OCI-LY3 (cell line): ENCODE measurements around the gene TWIST2.

ENCODE experiments used
- H2AFZ ChIP-seq: fragments of 200-600, 300-600 bp; shearing (Covaris generic); 2 replicates; pipeline ENCODE4 v1.6.0; 2014; ENCODE audit warnings: antibody characterized with exemption, low read depth, low read length
- H3K27ac ChIP-seq: fragments of 200-600, 300-600 bp; sonication (generic); 2 replicates; pipeline ENCODE4 v1.5.1; 2014; ENCODE audit warnings: mild to moderate bottlenecking, low read length, moderate library complexity, mixed read lengths
- H3K27me3 ChIP-seq: fragments of 200-600, 300-600 bp; sonication (generic); 2 replicates; pipeline ENCODE4 v1.6.1; 2014; ENCODE audit warnings: low read depth, low read length, mixed read lengths
- H3K36me3 ChIP-seq: fragments of 200-600, 300-600 bp; sonication (generic); replicated peaks from 2 replicates; pipeline ENCODE3; 2014; ENCODE audit warnings: low read depth, low read length, mixed read lengths
- H3K4me1 ChIP-seq: fragments of 300-600, 200-600 bp; sonication (generic); 2 replicates; pipeline ENCODE4 v1.6.1; 2014; ENCODE audit warnings: low read length, mixed read lengths
- H3K4me2 ChIP-seq: fragments of 200-600, 300-600 bp; sonication (generic); 2 replicates; pipeline ENCODE4 v1.6.1; 2014; ENCODE audit warnings: low read length, mixed read lengths
- H3K4me3 ChIP-seq: fragments of 300-600, 200-600 bp; sonication (generic); 2 replicates; pipeline ENCODE4 v1.5.1; 2014; ENCODE audit warnings: antibody characterized with exemption, mild to moderate bottlenecking, low read length, moderate library complexity
- H3K79me2 ChIP-seq: fragments of 300-600, 200-600 bp; shearing (Covaris generic); 2 replicates; pipeline ENCODE4 v1.6.1; 2014; ENCODE audit warnings: mild to moderate bottlenecking, low read length, mixed read lengths
- H3K9ac ChIP-seq: fragments of 300-600, 200-600 bp; shearing (Covaris generic); 2 replicates; pipeline ENCODE4 v1.6.0; 2014; ENCODE audit warnings: mild to moderate bottlenecking, low read length, moderate library complexity
- H3K9me3 ChIP-seq: fragments of 200-600, 300-600 bp; shearing (Covaris generic); 2 replicates; pipeline ENCODE4 v1.6.1; 2014; ENCODE audit warnings: low read length, mixed read lengths; ENCODE audit not compliant: insufficient read depth
- H4K20me1 ChIP-seq: fragments of 200-600, 300-600 bp; sonication (generic); 2 replicates; pipeline ENCODE4 v1.6.1; 2016; ENCODE audit warnings: low read length, mixed read lengths; ENCODE audit not compliant: insufficient read depth
- EZH2phosphoT487 ChIP-seq: fragments of 200-600 bp; shearing (Covaris generic); IDR thresholded peaks from 2 replicates; pipeline ENCODE4 v1.6.1; 2018; ENCODE audit warnings: antibody characterized with exemption, mixed run types, low read depth
- TF ChIP-seq, protein P1 (sequence below): fragments of 200-600, 300-600 bp; sonication (generic); IDR thresholded peaks from 2 replicates; pipeline ENCODE4 v1.5.1; 2014; ENCODE audit warnings: antibody characterized with exemption, low read length, low read depth

TWIST2 gene

DNA sequence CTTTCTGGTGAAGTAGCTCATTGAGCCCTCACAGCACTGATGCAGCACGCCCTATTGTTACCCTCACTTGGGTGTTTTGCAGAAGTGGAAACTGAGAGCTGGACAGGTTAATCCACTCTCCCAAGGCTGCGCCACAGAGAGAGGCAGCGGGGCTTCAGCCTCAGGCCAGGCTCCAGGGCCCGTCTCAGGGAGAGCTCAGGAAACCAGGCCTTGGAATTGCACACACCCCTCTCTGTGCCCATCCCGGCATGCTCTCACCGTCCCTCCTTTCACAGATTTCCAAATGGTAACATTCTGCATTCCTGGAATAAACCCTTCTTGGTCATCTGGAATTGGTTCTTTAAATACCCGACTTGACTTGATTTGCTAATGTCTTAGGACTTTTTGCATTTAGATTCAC is 51.5 kb downstream of the TWIST2 start:
- H3K9me3 ChIP-seq, result no peaks in the 10 kb centered on the region
- TF ChIP-seq, protein P1, sequence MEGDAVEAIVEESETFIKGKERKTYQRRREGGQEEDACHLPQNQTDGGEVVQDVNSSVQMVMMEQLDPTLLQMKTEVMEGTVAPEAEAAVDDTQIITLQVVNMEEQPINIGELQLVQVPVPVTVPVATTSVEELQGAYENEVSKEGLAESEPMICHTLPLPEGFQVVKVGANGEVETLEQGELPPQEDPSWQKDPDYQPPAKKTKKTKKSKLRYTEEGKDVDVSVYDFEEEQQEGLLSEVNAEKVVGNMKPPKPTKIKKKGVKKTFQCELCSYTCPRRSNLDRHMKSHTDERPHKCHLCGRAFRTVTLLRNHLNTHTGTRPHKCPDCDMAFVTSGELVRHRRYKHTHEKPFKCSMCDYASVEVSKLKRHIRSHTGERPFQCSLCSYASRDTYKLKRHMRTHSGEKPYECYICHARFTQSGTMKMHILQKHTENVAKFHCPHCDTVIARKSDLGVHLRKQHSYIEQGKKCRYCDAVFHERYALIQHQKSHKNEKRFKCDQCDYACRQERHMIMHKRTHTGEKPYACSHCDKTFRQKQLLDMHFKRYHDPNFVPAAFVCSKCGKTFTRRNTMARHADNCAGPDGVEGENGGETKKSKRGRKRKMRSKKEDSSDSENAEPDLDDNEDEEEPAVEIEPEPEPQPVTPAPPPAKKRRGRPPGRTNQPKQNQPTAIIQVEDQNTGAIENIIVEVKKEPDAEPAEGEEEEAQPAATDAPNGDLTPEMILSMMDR, result no peak
- no peaks in the 10 kb centered on the region for H4K20me1 ChIP-seq
- no peaks in the 10 kb centered on the region for H3K27me3 ChIP-seq
- H3K27ac ChIP-seq, result no peak overlapping the region
- no peak overlapping the region for H3K4me2 ChIP-seq
- no peaks in the 10 kb centered on the region for H3K79me2 ChIP-seq
- no peaks in the 10 kb centered on the region for H3K36me3 ChIP-seq
- no peak overlapping the region for H3K9ac ChIP-seq
- H2AFZ ChIP-seq, result no peak overlapping the region
- no peaks in the 10 kb centered on the region for H3K4me1 ChIP-seq
- no peak overlapping the region for H3K4me3 ChIP-seq

- Histone ChIP-seq H3K27ac (no peak overlapping the region), H3K4me1 (no peaks in the 10 kb centered on the region)
- no peak for TF ChIP-seq EZH2phosphoT487
- TF ChIP-seq, protein P1, result no peak
These were observed 52.6 kb downstream of the TWIST2 start for GRCh38 chr2:238900511-238900910.

GRCh38 chr2:238901461-238902057 is 53.7 kb downstream of the TWIST2 start:
- TF ChIP-seq EZH2phosphoT487, result no peak
- TF ChIP-seq, protein P1, result no peak
- Histone ChIP-seq H3K4me2 (no peak overlapping the region), H3K27ac (no peak overlapping the region), H3K36me3 (no peaks in the 10 kb centered on the region), H3K9ac (no peak overlapping the region), H3K79me2 (no peaks in the 10 kb centered on the region), H3K4me1 (no peaks in the 10 kb centered on the region), H3K9me3 (no peaks in the 10 kb centered on the region), H3K27me3 (no peaks in the 10 kb centered on the region), H2AFZ (no peak overlapping the region), H3K4me3 (no peak overlapping the region), H4K20me1 (no peaks in the 10 kb centered on the region)

More at GRCh38 chr2:238900511-238900910, 52.6 kb downstream of the TWIST2 start:
- H3K9ac ChIP-seq, result no peak overlapping the region
- no peaks in the 10 kb centered on the region for H3K27me3 ChIP-seq
- no peak overlapping the region for H3K4me3 ChIP-seq
- H3K4me2 ChIP-seq, result no peak overlapping the region
- H3K79me2 ChIP-seq, result no peaks in the 10 kb centered on the region
- no peaks in the 10 kb centered on the region for H4K20me1 ChIP-seq
- H2AFZ ChIP-seq, result no peak overlapping the region
- no peaks in the 10 kb centered on the region for H3K9me3 ChIP-seq
- H3K36me3 ChIP-seq, result no peaks in the 10 kb centered on the region

GRCh38 chr2:238902285-238902684 is 54.4 kb downstream of the TWIST2 start:
- no peaks in the 10 kb centered on the region for H4K20me1 ChIP-seq
- H3K27ac ChIP-seq, result no peak overlapping the region
- H3K27me3 ChIP-seq, result no peaks in the 10 kb centered on the region
- H3K9ac ChIP-seq, result no peak overlapping the region
- H2AFZ ChIP-seq, result no peak overlapping the region
- H3K4me3 ChIP-seq, result no peak overlapping the region
- no peak for TF ChIP-seq EZH2phosphoT487
- TF ChIP-seq, protein P1, result no peak
- no peaks in the 10 kb centered on the region for H3K36me3 ChIP-seq
- no peaks in the 10 kb centered on the region for H3K79me2 ChIP-seq
- no peaks in the 10 kb centered on the region for H3K4me1 ChIP-seq
- H3K9me3 ChIP-seq, result no peaks in the 10 kb centered on the region
- no peak overlapping the region for H3K4me2 ChIP-seq
